KMS-11 (cell line): ENCODE data around the gene CDH9.

Source experiments
- H2AFZ ChIP-seq: fragments of 200-600 bp; sonication (generic); 2 replicates; pipeline ENCODE4 v1.6.1; 2016; ENCODE audit warnings: antibody characterized with exemption, mixed run types, low read depth
- H3K27ac ChIP-seq: fragments of 200-600 bp; sonication (generic); 2 replicates; pipeline ENCODE4 v1.6.1; 2016; ENCODE audit warnings: mild to moderate bottlenecking, mixed run types
- H3K27me3 ChIP-seq: fragments of 200-600 bp; sonication (generic); 2 replicates; pipeline ENCODE4 v1.6.1; 2017; ENCODE audit warnings: mild to moderate bottlenecking, low read depth, mixed run types, moderate library complexity; ENCODE audit not compliant: insufficient read depth
- H3K36me3 ChIP-seq: fragments of 200-600 bp; sonication (generic); 2 replicates; pipeline ENCODE4 v1.6.1; 2017; ENCODE audit warnings: mild to moderate bottlenecking, mixed run types; ENCODE audit not compliant: insufficient read depth
- H3K4me1 ChIP-seq: fragments of 200-600 bp; sonication (generic); 2 replicates; pipeline ENCODE4 v1.6.1; 2016; ENCODE audit warnings: mild to moderate bottlenecking, low read depth, mixed run types; ENCODE audit not compliant: poor library complexity, severe bottlenecking
- H3K4me2 ChIP-seq: fragments of 200-600 bp; sonication (generic); 2 replicates; pipeline ENCODE4 v1.7.0; 2016; ENCODE audit warnings: mild to moderate bottlenecking, mixed run types
- H3K4me3 ChIP-seq: fragments of 200-600 bp; sonication (generic); IDR thresholded peaks from 2 replicates; pipeline ENCODE4 v1.6.1; 2017; ENCODE audit warnings: low read depth, low read length, mixed read lengths; ENCODE audit not compliant: insufficient read depth
- H3K79me2 ChIP-seq: fragments of 200-600 bp; sonication (generic); 2 replicates; pipeline ENCODE4 v1.6.1; 2016; ENCODE audit warnings: low read depth, mixed run types; ENCODE audit not compliant: insufficient read depth
- H3K9ac ChIP-seq: fragments of 200-600 bp; sonication (generic); 2 replicates; pipeline ENCODE4 v1.6.1; 2016; ENCODE audit warnings: mild to moderate bottlenecking, mixed run types
- H4K20me1 ChIP-seq: fragments of 200-600 bp; sonication (generic); 2 replicates; pipeline ENCODE4 v1.6.1; 2016; ENCODE audit warnings: mild to moderate bottlenecking, mixed run types; ENCODE audit not compliant: insufficient read depth
- CTCF ChIP-seq: fragments of 200-600 bp; sonication (generic); conservative IDR thresholded peaks from 2 replicates; pipeline ENCODE4 v1.6.1; 2017; ENCODE audit warnings: low read depth, mild to moderate bottlenecking, antibody characterized with exemption, low read length, moderate library complexity, mixed read lengths

The CDH9 gene

GRCh38 chr5:26893078-26893477 is 145.3 kb downstream of the CDH9 start:
- Histone ChIP-seq H4K20me1 (0 out of 2 replicates have a peak, but pooled peaks cover 4% of the 10 kb centered on the region), H3K9ac (no peak overlapping the region), H3K27ac (no peak overlapping the region), H3K4me2 (no peak overlapping the region), H3K4me3 (no peak overlapping the region), H3K27me3 (no peaks in the 10 kb centered on the region), H2AFZ (no peak overlapping the region), H3K79me2 (peaks cover 89% of the 10 kb centered on the region), H3K36me3 (no peaks in the 10 kb centered on the region), H3K4me1 (peaks cover 32% of the 10 kb centered on the region)
- no peak for TF ChIP-seq CTCF

- no peak for TF ChIP-seq CTCF
- Histone ChIP-seq H3K79me2 (peaks cover 98% of the 10 kb centered on the region), H3K27me3 (no peaks in the 10 kb centered on the region), H2AFZ (no peak overlapping the region), H3K9ac (peak overlapping the region; percentile 26), H3K4me3 (no peak overlapping the region), H4K20me1 (0 out of 2 replicates have a peak, but pooled peaks cover 4% of the 10 kb centered on the region), H3K27ac (peak overlapping the region; percentile 98; the same call in 1 of the 2 replicates), H3K36me3 (no peaks in the 10 kb centered on the region), H3K4me2 (peak overlapping the region; percentile 98), H3K4me1 (peaks cover 59% of the 10 kb centered on the region)
These were observed 148.6 kb downstream of the CDH9 start for GRCh38 chr5:26889815-26890214.

GRCh38 chr5:26884481-26884880 is 153.9 kb downstream of the CDH9 start:
- peak overlapping the region; percentile 99 for H3K9ac ChIP-seq
- peaks cover 98% of the 10 kb centered on the region for H3K79me2 ChIP-seq
- H3K27me3 ChIP-seq, result no peaks in the 10 kb centered on the region
- peaks cover 44% of the 10 kb centered on the region for H3K4me1 ChIP-seq
- no peak overlapping the region for H2AFZ ChIP-seq
- peak overlapping the region; percentile 98 for H3K27ac ChIP-seq
- peak overlapping the region; percentile 98 for H3K4me2 ChIP-seq
- no peak overlapping the region for H3K4me3 ChIP-seq
- H3K36me3 ChIP-seq, result no peaks in the 10 kb centered on the region
- H4K20me1 ChIP-seq, result no peaks in the 10 kb centered on the region
- TF ChIP-seq CTCF, result no peak

GRCh38 chr5:26883375-26883774 is 155.0 kb downstream of the CDH9 start:
- no peaks in the 10 kb centered on the region for H3K36me3 ChIP-seq
- peaks cover 98% of the 10 kb centered on the region for H3K79me2 ChIP-seq
- H3K9ac ChIP-seq, result peak overlapping the region; percentile 99
- H3K4me2 ChIP-seq, result peak overlapping the region; percentile 98
- TF ChIP-seq CTCF, result no peak
- peaks cover 33% of the 10 kb centered on the region for H3K4me1 ChIP-seq
- no peaks in the 10 kb centered on the region for H4K20me1 ChIP-seq
- H3K4me3 ChIP-seq, result no peak overlapping the region
- H3K27ac ChIP-seq, result peak overlapping the region; percentile 98
- H3K27me3 ChIP-seq, result no peaks in the 10 kb centered on the region
- no peak overlapping the region for H2AFZ ChIP-seq
